Spleen (tissue), 11 donors: ENCODE results near the gene CNPY4. TPM values are rescaled to one million over a fixed set of nuclear protein-coding genes. Genes with fewer than 3 reads are reported as not detected.

Experiments used
- DNase-seq: peaks from one replicate; pipeline ENCODE4 v3.0.0-alpha.2; 2020
- H3K27ac ChIP-seq, 8 donors: fragments of 200-600 bp; sonication (generic) in 7 of 8; 1 replicate in 4 of 8; 2 replicates in 4 of 8; pipeline versions ENCODE4 v1.5.0 to v1.8.0; 2016 to 2021; ENCODE audit warnings: inconsistent platforms in 4 of 8, mild to moderate bottlenecking in 4 of 8, moderate library complexity in 1 of 8
- H3K27me3 ChIP-seq, 7 donors: fragments of 200-600 bp; sonication (generic) in 6 of 7; replicated peaks in 1 of 7; 1 replicate in 4 of 7; 2 replicates in 3 of 7; pipeline versions ENCODE4 v1.5.0 to v1.8.0; 2016 to 2021; ENCODE audit warnings: inconsistent platforms in 3 of 7, mild to moderate bottlenecking in 1 of 7
- H3K36me3 ChIP-seq, 6 donors: fragments of 200-600 bp; sonication (generic) in 5 of 6; 1 replicate in 4 of 6; 2 replicates in 2 of 6; pipeline versions ENCODE4 v1.5.0 to v1.8.0; 2016 to 2021; ENCODE audit warnings: inconsistent platforms in 2 of 6
- H3K4me1 ChIP-seq, 6 donors: fragments of 200-600 bp; sonication (generic) in 5 of 6; 1 replicate in 3 of 6; 2 replicates in 3 of 6; pipeline versions ENCODE4 v1.5.0 to v1.8.0; 2016 to 2021; ENCODE audit warnings: inconsistent platforms in 3 of 6
- H3K4me3 ChIP-seq, 8 donors: fragments of 200-600 bp; sonication (generic) in 7 of 8; 1 replicate in 4 of 8; 2 replicates in 4 of 8; pipeline versions ENCODE4 v1.5.0 to v1.8.0; 2016 to 2021; ENCODE audit warnings: inconsistent platforms in 4 of 8, mild to moderate bottlenecking in 4 of 8, moderate library complexity in 2 of 8
- H3K9me3 ChIP-seq, 8 donors: fragments of 200-600 bp; sonication (generic) in 7 of 8; 1 replicate in 4 of 8; 2 replicates in 4 of 8; pipeline versions ENCODE4 v1.5.0 to v1.8.0; 2016 to 2021; ENCODE audit warnings: inconsistent platforms in 4 of 8
- POLR2A ChIP-seq, 3 donors: fragments of 450-650 bp; IDR thresholded peaks; one replicate each; pipeline ENCODE4 v1.5.1; 2017; ENCODE audit warnings: antibody characterized with exemption in 3 of 3, mild to moderate bottlenecking in 1 of 3
- POLR2AphosphoS5 ChIP-seq, 3 donors: sonication (generic); formaldehyde crosslinking; IDR thresholded peaks; one replicate each; pipeline ENCODE4 v1.5.1; 2017; ENCODE audit warnings: antibody characterized with exemption in 3 of 3
- WGBS, 5 donors: extraction: QIAGEN DNeasy Blood & Tissue Kit in 3 of 5; methylation state at CpG; one replicate each; pipeline versions ENCODE4 v1.1.5 to v1.1.7; 2013 to 2018; 5-methylcytosine and 5-hydroxymethylcytosine counted together
- intact Hi-C: fragments of 100-400 bp; cut with DNase I; formaldehyde crosslinking; loops from one replicate; pipeline ENCODE4 v1.15.0; 2023; ENCODE audit warnings: low total_unique reads
- polyA plus RNA-seq, 3 donors: library from polyadenylated mRNA; stranded (reverse); fragments of 200-250 nt; gene quantifications; one replicate each; pipeline ENCODE4 v1.2.1, GENCODE V29; 2013
- total RNA-seq, 7 donors: library from RNA; depleted of rRNA in 3 of 7; stranded (reverse); fragments of >200 nt in 3 of 7; fragmentation: NEBNext Ultra II Directional in 4 of 7; extraction: Animal tissue kit (Norgen Biotek cat#: 25700) in 4 of 7; gene quantifications; one replicate each; pipeline versions ENCODE4 v1.1.0 to v1.2.1, GENCODE V29; 2016 to 2021
- TF ChIP-seq, protein P1 (sequence below), 11 experiments: fragments of 200-600 bp in 7 of 11; fragments of 450-650 bp in 4 of 11; sonication (generic) in 4 of 11; IDR thresholded peaks in 8 of 11; conservative IDR thresholded peaks in 3 of 11; 1 replicate in 7 of 11; 2 replicates in 4 of 11; pipeline versions ENCODE4 v1.4.0 to v1.8.0; 2016 to 2021; ENCODE audit warnings: antibody characterized with exemption in 11 of 11, inconsistent platforms in 4 of 11, mild to moderate bottlenecking in 1 of 11
- donor health status: healthy with polysubstance abuse.
- donor health status: DM: no; HTN: no; CAD: no; lungs with moderate emphysema.
- donor health status: DM: no; HTN: no; CAD: no.
- donor health status: Bipolar disorder and iron deficiency.
- donor health status: healthy.
- donor health status: DM: no; HTN: no; CAD: no.
- donor health status: DM: yes; HTN: yes; CAD: no.

Gene CNPY4
- total and polyA plus RNA-seq, 10 donors, result 9.7 to 19.7 (median 13.8) TPM

DNA sequence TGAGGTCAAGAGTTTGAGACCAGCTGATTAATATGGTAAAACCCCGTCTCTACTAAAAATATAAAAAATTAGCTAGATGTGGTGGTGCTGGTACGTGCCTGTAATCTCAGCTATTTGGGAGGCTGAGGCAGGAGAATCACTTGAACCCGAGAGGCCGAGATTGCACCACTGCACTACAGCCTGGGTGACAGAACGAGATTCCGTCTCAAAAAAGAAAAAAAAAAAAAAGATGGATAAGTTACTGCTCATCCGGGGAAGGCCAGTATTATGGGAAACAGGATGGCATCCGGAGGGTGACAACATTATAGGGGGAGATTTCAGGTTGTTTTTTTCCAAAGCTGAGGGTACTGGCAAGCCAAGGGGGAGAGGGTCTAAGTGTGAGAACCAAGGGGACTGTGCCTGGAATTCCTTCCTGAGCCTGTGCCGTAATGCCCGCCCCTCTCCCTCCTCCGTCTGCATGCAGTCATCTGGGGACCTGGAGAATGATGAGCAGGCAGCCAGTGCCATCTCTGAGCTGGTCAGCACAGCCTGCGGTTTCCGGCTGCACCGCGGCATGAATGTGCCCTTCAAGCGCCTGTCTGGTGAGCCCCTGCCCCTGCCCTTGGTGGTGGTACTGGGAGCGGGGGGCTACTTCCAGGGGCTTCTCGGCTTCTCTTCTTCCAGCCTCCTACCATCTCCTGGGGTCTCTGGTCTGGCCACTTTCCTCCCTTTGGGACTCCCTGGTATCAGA, 33.7 kb downstream of the CNPY4 start:
- peak in 1 of 3 donors; percentile 31 for TF ChIP-seq POLR2AphosphoS5 (IDR thresholded peaks at IDR 0.05)
- no peak for TF ChIP-seq POLR2A (IDR thresholded peaks at IDR 0.05)
- peaks cover 0 to 72% (median 37%) of the 10 kb centered on the region in 6 donors for H3K36me3 ChIP-seq
- no peaks in the 10 kb centered on the region for H3K9me3 ChIP-seq
- DNase-seq, result peak; percentile 80
- intact Hi-C loops, result no loop called here
- peaks cover 33 to 94% (median 85%) of the 10 kb centered on the region in 6 donors for H3K4me1 ChIP-seq
- peak overlapping the region in 1 of 8 donors; percentile 33 for H3K4me3 ChIP-seq
- peak overlapping the region in 7 of 8 donors; percentile 59 to 97 (median 70) for H3K27ac ChIP-seq
- H3K27me3 ChIP-seq, result no peaks in the 10 kb centered on the region
- WGBS, 5 donors, result 89 to 94% (median 91%) methylated on average over 17 to 18 of the region's 18 CpGs

DNA sequence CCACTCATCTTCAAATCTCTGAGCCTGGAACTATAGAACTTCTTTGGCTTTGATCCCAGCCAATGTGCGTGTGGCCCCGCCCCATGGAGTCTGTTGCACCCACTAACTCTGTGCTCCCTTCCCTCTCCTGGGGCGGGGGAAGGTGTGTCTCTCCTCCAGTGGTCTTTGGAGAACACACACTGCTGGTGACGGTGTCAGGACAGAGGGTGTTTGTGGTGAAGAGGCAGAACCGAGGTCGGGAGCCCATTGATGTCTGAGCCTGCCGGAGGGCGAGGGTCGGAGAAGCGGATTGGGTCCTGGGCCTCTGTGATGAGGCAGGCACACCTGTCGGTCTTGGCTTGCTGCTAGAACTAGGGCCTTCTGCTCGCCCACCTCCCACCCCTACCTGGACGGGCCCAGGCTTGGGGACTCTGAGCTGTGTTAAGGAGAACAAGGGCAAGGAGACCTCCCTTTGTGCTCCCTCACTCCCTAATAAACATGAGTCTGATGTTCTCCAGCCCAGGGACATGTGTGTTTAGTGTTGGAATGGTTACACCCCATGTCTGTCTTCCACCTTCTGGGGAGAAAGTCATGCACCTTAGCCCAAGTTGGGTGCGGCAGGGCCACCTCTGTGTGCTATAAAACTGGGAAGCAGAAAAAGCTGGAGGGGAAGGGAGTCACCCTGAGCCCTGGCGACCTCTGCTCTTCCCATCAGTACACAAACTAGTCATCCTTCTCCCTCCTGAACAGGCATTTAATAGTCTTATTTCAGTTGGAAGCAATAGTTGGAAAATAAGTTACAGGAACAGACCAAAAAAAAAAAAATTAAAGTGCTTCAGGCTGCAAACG, 34.5 kb downstream of the CNPY4 start:
- H3K27me3 ChIP-seq, result no peaks in the 10 kb centered on the region
- DNase-seq, result no peak
- no peaks in the 10 kb centered on the region for H3K9me3 ChIP-seq
- no peak overlapping the region for H3K4me3 ChIP-seq
- peak overlapping the region in 3 of 8 donors; percentile 95 to 97 (median 97) for H3K27ac ChIP-seq
- 77 to 87% (median 86%) methylated on average over 15 to 16 of the region's 16 CpGs for WGBS, 5 donors
- intact Hi-C loops, result no loop called here
- TF ChIP-seq POLR2A (IDR thresholded peaks at IDR 0.05), result no peak
- TF ChIP-seq POLR2AphosphoS5 (IDR thresholded peaks at IDR 0.05), result peak in 2 of 3 donors; percentile 46 to 63
- H3K36me3 ChIP-seq, result peaks cover 0 to 72% (median 37%) of the 10 kb centered on the region in 6 donors
- H3K4me1 ChIP-seq, result peaks cover 33 to 96% (median 84%) of the 10 kb centered on the region in 6 donors

DNA sequence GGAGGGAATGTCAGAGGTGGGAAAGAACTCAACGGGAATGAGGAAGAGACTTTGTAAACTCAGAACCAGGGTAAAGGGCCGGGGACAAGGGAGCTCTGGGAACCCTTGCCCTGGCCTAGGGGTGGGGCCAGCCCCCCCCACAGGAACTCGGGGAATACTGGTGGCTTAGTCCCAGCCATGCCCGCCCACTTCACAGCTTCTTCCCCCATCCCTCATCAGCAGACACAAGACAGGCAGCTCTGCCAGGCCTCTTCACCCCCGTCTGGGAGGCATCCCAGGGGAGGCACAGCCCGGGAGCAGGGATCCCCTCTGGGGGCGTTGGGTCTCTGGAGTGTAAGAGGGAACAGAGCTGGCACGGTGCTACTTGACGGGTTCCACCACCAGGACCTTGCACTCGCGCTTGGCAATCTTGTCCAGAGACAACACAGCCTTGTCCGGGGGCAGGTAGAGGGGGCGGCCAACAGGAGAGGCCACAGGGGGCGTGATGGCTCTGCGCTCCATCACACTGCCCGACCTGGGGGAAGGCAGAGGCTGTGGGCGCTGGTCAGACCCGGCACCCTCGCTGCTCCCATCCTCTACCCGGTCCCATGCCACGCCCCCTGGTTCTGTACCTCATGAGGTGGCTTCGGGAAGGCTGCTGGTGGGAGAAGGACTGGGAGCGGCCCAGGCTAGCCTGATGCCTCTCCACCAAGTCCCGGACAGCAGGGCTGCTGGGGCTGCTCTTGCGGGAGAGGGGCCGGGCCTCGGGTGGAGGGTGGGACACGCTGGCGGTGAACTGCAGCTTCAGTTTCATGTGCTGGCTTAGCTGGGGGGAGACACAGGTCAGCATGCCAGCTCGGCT, 35.4 kb downstream of the CNPY4 start:
- Histone ChIP-seq H3K27me3 (no peaks in the 10 kb centered on the region), H3K9me3 (no peaks in the 10 kb centered on the region), H3K36me3 (peaks cover 0 to 72% (median 37%) of the 10 kb centered on the region in 6 donors), H3K4me1 (peaks cover 29 to 97% (median 82%) of the 10 kb centered on the region in 6 donors), H3K4me3 (no peak overlapping the region), H3K27ac (peak overlapping the region in 3 of 8 donors; percentile 95 to 97 (median 97))
- intact Hi-C loops, result no loop called here
- 78 to 88% (median 86%) methylated on average over 16 to 30 of the region's 30 CpGs for WGBS, 5 donors
- DNase-seq, result peak; percentile 79
- TF ChIP-seq POLR2A (IDR thresholded peaks at IDR 0.05) (no peak), POLR2AphosphoS5 (IDR thresholded peaks at IDR 0.05) (peak in 2 of 3 donors; percentile 12 to 67)

DNA sequence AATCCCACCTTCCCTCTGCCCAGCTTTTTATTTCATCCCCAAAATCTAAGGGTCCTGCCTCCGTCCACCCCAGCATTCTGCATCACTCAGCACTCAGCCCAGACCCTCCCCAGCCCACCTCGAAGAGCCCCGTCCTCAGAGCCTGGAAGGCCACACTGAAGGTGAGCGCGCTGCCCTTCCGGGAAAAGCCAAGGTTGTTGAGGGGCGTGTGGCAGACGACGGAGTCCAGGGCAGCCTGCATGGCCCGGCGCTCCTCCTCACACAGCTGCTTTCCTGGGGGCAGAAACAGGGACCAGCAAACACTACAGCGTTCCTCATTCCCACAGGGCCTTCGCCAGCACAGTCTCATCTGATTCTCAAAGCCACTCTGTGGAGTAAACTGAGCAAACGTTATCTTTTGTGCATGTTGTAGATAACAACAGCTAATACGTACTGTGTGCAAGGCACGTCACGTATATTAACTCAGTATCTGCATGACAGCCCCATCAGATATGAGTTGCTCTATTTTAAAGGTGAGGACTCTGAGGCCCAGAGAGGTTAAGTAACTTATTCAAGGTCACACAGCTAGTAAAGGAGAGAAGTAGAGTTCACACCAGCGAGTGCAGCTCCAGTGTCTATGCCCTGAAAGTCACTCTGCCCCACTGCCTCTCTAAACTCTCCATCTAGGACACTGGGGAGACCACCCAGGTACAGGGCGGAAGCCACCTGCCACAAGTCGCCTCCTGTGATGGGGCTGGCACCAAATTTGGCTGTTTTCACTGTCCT, 36.3 kb downstream of the CNPY4 start:
- Histone ChIP-seq H3K4me1 (peaks cover 22 to 88% (median 73%) of the 10 kb centered on the region in 6 donors), H3K9me3 (no peaks in the 10 kb centered on the region), H3K27ac (peak overlapping the region in 3 of 8 donors; percentile 95 to 97 (median 97)), H3K27me3 (no peaks in the 10 kb centered on the region), H3K4me3 (no peak overlapping the region), H3K36me3 (peaks cover 0 to 67% (median 37%) of the 10 kb centered on the region in 6 donors)
- TF ChIP-seq POLR2AphosphoS5 (IDR thresholded peaks at IDR 0.05) (no peak), POLR2A (IDR thresholded peaks at IDR 0.05) (no peak)
- TF ChIP-seq, protein P1, sequence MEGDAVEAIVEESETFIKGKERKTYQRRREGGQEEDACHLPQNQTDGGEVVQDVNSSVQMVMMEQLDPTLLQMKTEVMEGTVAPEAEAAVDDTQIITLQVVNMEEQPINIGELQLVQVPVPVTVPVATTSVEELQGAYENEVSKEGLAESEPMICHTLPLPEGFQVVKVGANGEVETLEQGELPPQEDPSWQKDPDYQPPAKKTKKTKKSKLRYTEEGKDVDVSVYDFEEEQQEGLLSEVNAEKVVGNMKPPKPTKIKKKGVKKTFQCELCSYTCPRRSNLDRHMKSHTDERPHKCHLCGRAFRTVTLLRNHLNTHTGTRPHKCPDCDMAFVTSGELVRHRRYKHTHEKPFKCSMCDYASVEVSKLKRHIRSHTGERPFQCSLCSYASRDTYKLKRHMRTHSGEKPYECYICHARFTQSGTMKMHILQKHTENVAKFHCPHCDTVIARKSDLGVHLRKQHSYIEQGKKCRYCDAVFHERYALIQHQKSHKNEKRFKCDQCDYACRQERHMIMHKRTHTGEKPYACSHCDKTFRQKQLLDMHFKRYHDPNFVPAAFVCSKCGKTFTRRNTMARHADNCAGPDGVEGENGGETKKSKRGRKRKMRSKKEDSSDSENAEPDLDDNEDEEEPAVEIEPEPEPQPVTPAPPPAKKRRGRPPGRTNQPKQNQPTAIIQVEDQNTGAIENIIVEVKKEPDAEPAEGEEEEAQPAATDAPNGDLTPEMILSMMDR (IDR thresholded peaks at IDR 0.05 in 8 of 11, conservative IDR thresholded peaks at IDR 0.05 in 3 of 11), result no peak
- DNase-seq, result peak; percentile 77
- intact Hi-C loops, result no loop called here
- 77 to 88% (median 86%) methylated on average over 20 of the region's 20 CpGs for WGBS, 5 donors
